ENCODE results near the gene SERPINB6. TPM values are rescaled to one million over a fixed set of nuclear protein-coding genes. Genes with fewer than 3 reads are reported as not detected.
"Not testable (repeated sequence)": the region's sequence is repeated elsewhere in the genome, so short reads cannot be mapped to it uniquely, and the experiment has no call there.

SERPINB6 gene
- total RNA-seq, 6 experiments from 2014 or later = 27.0 to 48.5 (median 38.7) TPM

- DNase-seq (peak in 2 of 3 donors; percentile 64 to 77), ATAC-seq (peak; percentile 65 to 94 (median 85))
- 17% methylated on average over 1 of the region's 2 CpGs for WGBS (ENCODE audit: insufficient coverage, low coverage, low lambda C conversion rate, missing lambda C conversion rate)
- H3K4me1 ChIP-seq = no peaks in the 10 kb centered on the region
- H3K27me3 ChIP-seq = no peaks in the 10 kb centered on the region
- H3K27ac ChIP-seq = no peak overlapping the region
- intact Hi-C loops (cut with DNase I) = no loop called here
- no peaks in the 10 kb centered on the region for H3K9me3 ChIP-seq
- peaks cover 4 to 59% (median 26%) of the 10 kb centered on the region in 4 donors for H3K36me3 ChIP-seq
- TF ChIP-seq, protein P1, sequence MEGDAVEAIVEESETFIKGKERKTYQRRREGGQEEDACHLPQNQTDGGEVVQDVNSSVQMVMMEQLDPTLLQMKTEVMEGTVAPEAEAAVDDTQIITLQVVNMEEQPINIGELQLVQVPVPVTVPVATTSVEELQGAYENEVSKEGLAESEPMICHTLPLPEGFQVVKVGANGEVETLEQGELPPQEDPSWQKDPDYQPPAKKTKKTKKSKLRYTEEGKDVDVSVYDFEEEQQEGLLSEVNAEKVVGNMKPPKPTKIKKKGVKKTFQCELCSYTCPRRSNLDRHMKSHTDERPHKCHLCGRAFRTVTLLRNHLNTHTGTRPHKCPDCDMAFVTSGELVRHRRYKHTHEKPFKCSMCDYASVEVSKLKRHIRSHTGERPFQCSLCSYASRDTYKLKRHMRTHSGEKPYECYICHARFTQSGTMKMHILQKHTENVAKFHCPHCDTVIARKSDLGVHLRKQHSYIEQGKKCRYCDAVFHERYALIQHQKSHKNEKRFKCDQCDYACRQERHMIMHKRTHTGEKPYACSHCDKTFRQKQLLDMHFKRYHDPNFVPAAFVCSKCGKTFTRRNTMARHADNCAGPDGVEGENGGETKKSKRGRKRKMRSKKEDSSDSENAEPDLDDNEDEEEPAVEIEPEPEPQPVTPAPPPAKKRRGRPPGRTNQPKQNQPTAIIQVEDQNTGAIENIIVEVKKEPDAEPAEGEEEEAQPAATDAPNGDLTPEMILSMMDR (IDR thresholded peaks at IDR 0.05) = no peak
- TF ChIP-seq POLR2A (IDR thresholded peaks at IDR 0.05) = no peak
- no peak overlapping the region for H3K4me3 ChIP-seq
These were observed 42.1 kb upstream of the SERPINB6 start for GRCh38 chr6:3013486-3013885.

DNA sequence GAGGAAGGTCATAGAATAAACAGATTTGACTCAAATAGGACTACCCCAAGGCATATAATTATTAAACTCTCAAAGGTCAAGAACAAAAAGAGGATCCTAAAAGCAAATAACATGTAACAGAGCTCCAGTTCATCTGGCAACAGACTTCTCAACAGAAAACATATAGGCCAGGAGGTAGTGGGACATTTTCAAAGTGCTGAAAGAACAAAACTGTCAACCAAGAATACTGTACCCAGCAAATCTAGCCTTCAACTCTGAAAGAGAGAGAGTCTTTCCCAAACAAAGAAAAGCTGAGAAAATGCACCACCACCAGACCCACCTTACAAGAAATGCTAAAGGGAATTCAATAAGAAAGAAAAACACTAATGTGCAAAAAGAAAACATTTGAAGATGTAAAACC lies 40.2 kb upstream of the SERPINB6 start:
- intact Hi-C loops (cut with DNase I) = no loop called here
- H3K4me3 ChIP-seq = no peak overlapping the region

GRCh38 chr6:3011158-3011557 lies 39.8 kb upstream of the SERPINB6 start:
- Histone ChIP-seq H3K4me3 (no peak overlapping the region), H3K36me3 (peaks cover 4 to 58% (median 27%) of the 10 kb centered on the region in 4 donors), H3K9me3 (no peaks in the 10 kb centered on the region), H3K4me1 (no peaks in the 10 kb centered on the region), H3K27me3 (no peaks in the 10 kb centered on the region), H3K27ac (no peak overlapping the region)
- TF ChIP-seq, protein P1 (IDR thresholded peaks at IDR 0.05) = no peak
- no peak for TF ChIP-seq POLR2A (IDR thresholded peaks at IDR 0.05)
- intact Hi-C loops (cut with DNase I) = no loop called here
- no peak for ATAC-seq
- DNase-seq = no peak

More for the DNA sequence above, 40.2 kb upstream of the SERPINB6 start:
- H3K27me3 ChIP-seq = no peaks in the 10 kb centered on the region
- no peak for ATAC-seq
- no peaks in the 10 kb centered on the region for H3K9me3 ChIP-seq
- peaks cover 4 to 56% (median 27%) of the 10 kb centered on the region in 4 donors for H3K36me3 ChIP-seq
- no peak for DNase-seq
- no peak overlapping the region for H3K27ac ChIP-seq
- TF ChIP-seq POLR2A (IDR thresholded peaks at IDR 0.05) = no peak
- TF ChIP-seq, protein P1 (IDR thresholded peaks at IDR 0.05) = no peak
- no peaks in the 10 kb centered on the region for H3K4me1 ChIP-seq

GRCh38 chr6:3009930-3010329 lies 38.6 kb upstream of the SERPINB6 start:
- peak in 1 of 4 donors; percentile 22 for ATAC-seq
- no peak for DNase-seq
- Histone ChIP-seq H3K27me3 (no peaks in the 10 kb centered on the region), H3K4me3 (no peak overlapping the region), H3K27ac (no peak overlapping the region), H3K36me3 (peaks cover 4 to 56% (median 24%) of the 10 kb centered on the region in 4 donors), H3K4me1 (no peaks in the 10 kb centered on the region), H3K9me3 (no peaks in the 10 kb centered on the region)
- TF ChIP-seq POLR2A (IDR thresholded peaks at IDR 0.05) = no peak
- TF ChIP-seq, protein P1 (IDR thresholded peaks at IDR 0.05) = no peak
- intact Hi-C loops (cut with DNase I) = loop anchor here in 1 of 2 donors (5.0 kb wide), 1 partner anchor 37 kb away; no protein-coding TSS in a partner anchor
- 66% methylated on average over 3 of the region's 3 CpGs for WGBS (ENCODE audit: insufficient coverage, low coverage, low lambda C conversion rate, missing lambda C conversion rate)

- H3K4me1 ChIP-seq, H3K27ac ChIP-seq, H3K27me3 ChIP-seq, ATAC-seq, H3K9me3 ChIP-seq, H3K4me3 ChIP-seq: not testable (repeated sequence)
- WGBS (ENCODE audit: insufficient coverage, low coverage, low lambda C conversion rate, missing lambda C conversion rate) = 93% methylated on average over 14 of the region's 17 CpGs
- intact Hi-C loops (cut with DNase I) = loop anchor here in 1 of 2 donors (5.0 kb wide), 1 partner anchor 39 kb away; no protein-coding TSS in a partner anchor
- DNase-seq = peak in 1 of 3 donors; percentile 34
- peaks cover 4 to 52% (median 20%) of the 10 kb centered on the region in 4 donors for H3K36me3 ChIP-seq
These were observed 37.4 kb upstream of the SERPINB6 start for GRCh38 chr6:3008712-3009265.

Data from right lobe of liver (tissue), 6 donors.